Thyroid gland (tissue), 4 donors: Measurements from ENCODE around the gene MUC6. TPM values are rescaled to one million over a fixed set of nuclear protein-coding genes. Genes with fewer than 3 reads are reported as not detected.

Experiments used
- DNase-seq, 2 donors: peaks; one replicate each; pipeline ENCODE4 v3.0.0-alpha.2; 2019
- H3K27ac ChIP-seq, 3 donors: fragments of 200-600 bp; sonication (generic); 1 replicate in 2 of 3; 2 replicates in 1 of 3; pipeline ENCODE4 v1.5.1; 2016 to 2019; ENCODE audit warnings: mild to moderate bottlenecking in 1 of 3, moderate library complexity in 1 of 3
- H3K27me3 ChIP-seq: fragments of 200-600 bp; sonication (generic); one replicate; pipeline ENCODE4 v1.5.1; 2019
- H3K36me3 ChIP-seq, 2 donors: fragments of 200-600 bp; sonication (generic); one replicate each; pipeline ENCODE4 v1.5.1; 2016 to 2019
- H3K4me1 ChIP-seq, 2 donors: fragments of 200-600 bp; sonication (generic); one replicate each; pipeline ENCODE4 v1.5.1; 2017 to 2019
- H3K4me3 ChIP-seq, 3 donors: fragments of 200-600 bp; sonication (generic); replicated peaks in 1 of 3; 1 replicate in 2 of 3; 2 replicates in 1 of 3; pipeline ENCODE4 v1.5.1; 2016; ENCODE audit warnings: mild to moderate bottlenecking in 1 of 3
- H3K9me3 ChIP-seq: fragments of 200-600 bp; sonication (generic); one replicate; pipeline ENCODE4 v1.5.1; 2017
- POLR2A ChIP-seq, 2 donors: fragments of 450-650 bp; IDR thresholded peaks; one replicate each; pipeline ENCODE4 v1.6.1; 2017; ENCODE audit warnings: antibody characterized with exemption in 2 of 2, mild to moderate bottlenecking in 2 of 2, moderate library complexity in 1 of 2
- WGBS, 2 donors: methylation state at CpG; one replicate each; pipeline ENCODE4 v1.1.5; 2017; 5-methylcytosine and 5-hydroxymethylcytosine counted together
- intact Hi-C: fragments of 100-400 bp; cut with DNase I; formaldehyde crosslinking; loops from one replicate; pipeline ENCODE4 v1.15.1; 2023
- total RNA-seq, 4 donors: library from RNA; depleted of rRNA; stranded (reverse); fragments of >200 nt; gene quantifications; one replicate each; pipeline ENCODE4 v1.2.3, GENCODE V29; 2016
- TF ChIP-seq, protein P1 (sequence below), 6 experiments: fragments of 200-600 bp in 3 of 6; fragments of 450-650 bp in 3 of 6; sonication (generic) in 3 of 6; IDR thresholded peaks; one replicate each; pipeline ENCODE4 v1.5.1; 2016 to 2019; ENCODE audit warnings: antibody characterized with exemption in 6 of 6, mild to moderate bottlenecking in 2 of 6, inconsistent platforms in 1 of 6, moderate library complexity in 1 of 6

The MUC6 gene
- total RNA-seq, 4 donors from 2014 or later = not detected

DNA sequence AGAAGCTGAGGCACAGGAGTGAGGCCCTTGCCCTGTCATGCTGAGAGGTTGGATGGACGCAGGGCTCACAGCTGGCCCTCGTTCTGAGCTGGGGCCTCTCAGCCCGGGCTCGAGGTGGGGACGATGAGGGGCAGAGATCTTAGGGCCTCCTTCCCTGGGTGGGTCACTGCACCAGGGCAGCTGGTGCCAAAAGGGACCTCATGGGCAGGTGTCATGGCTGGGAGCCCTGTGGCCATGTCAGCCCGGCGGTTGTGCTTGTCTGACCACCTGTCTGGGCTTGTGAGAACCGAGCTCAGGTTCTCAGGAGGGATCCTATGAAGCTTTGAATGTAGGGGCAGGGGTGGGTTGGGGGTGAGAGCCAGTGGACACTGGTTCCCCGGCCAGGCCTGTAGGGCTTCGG lies 1.8 kb upstream of the MUC6 start:
- peaks cover 0 to 5% of the 10 kb centered on the region in 2 donors for H3K4me1 ChIP-seq
- DNase-seq = no peak
- H3K4me3 ChIP-seq = no peak overlapping the region
- H3K27ac ChIP-seq = no peak overlapping the region
- no peaks in the 10 kb centered on the region for H3K9me3 ChIP-seq
- TF ChIP-seq POLR2A (IDR thresholded peaks at IDR 0.05) = no peak
- TF ChIP-seq, protein P1, sequence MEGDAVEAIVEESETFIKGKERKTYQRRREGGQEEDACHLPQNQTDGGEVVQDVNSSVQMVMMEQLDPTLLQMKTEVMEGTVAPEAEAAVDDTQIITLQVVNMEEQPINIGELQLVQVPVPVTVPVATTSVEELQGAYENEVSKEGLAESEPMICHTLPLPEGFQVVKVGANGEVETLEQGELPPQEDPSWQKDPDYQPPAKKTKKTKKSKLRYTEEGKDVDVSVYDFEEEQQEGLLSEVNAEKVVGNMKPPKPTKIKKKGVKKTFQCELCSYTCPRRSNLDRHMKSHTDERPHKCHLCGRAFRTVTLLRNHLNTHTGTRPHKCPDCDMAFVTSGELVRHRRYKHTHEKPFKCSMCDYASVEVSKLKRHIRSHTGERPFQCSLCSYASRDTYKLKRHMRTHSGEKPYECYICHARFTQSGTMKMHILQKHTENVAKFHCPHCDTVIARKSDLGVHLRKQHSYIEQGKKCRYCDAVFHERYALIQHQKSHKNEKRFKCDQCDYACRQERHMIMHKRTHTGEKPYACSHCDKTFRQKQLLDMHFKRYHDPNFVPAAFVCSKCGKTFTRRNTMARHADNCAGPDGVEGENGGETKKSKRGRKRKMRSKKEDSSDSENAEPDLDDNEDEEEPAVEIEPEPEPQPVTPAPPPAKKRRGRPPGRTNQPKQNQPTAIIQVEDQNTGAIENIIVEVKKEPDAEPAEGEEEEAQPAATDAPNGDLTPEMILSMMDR (IDR thresholded peaks at IDR 0.05) = no peak
- intact Hi-C loops = no loop called here
- H3K27me3 ChIP-seq = no peaks in the 10 kb centered on the region
- no peaks in the 10 kb centered on the region for H3K36me3 ChIP-seq
- WGBS, 2 donors = 70 to 100% methylated on average over 1 to 5 of the region's 10 CpGs

DNA sequence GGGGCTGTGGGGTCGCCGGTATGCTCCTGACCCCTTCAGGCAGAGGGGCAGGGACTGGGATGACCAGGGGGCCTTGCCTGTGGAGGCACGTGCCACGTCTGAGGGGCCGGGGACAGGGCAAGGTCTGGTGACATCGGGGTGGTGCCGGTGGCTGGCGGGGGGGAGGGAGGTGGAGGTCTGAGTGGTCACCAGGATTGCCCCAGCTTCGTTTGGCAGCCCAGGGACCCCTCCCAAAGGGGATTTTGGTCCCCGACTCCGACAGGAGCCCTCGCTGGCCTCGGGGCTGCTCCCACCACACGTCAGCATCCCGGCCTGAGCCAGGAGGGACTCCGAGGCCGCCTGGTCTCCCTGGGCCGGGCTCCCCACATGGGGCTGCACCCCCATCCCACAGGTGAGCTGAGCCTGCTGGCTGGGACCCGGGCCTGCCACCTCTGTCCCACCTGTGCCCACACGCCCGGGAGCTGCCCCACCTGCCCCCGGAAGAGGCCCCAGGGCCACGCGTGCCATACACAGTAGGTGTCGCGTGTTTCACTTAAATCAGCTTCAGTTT lies 1.1 kb upstream of the MUC6 start:
- Histone ChIP-seq H3K9me3 (no peaks in the 10 kb centered on the region), H3K4me1 (no peaks in the 10 kb centered on the region), H3K27me3 (no peaks in the 10 kb centered on the region), H3K4me3 (no peak overlapping the region), H3K36me3 (no peaks in the 10 kb centered on the region), H3K27ac (no peak overlapping the region)
- 85 to 88% methylated on average over 11 to 18 of the region's 26 CpGs for WGBS, 2 donors
- intact Hi-C loops = no loop called here
- no peak for TF ChIP-seq POLR2A (IDR thresholded peaks at IDR 0.05)
- TF ChIP-seq, protein P1 (IDR thresholded peaks at IDR 0.05) = no peak
- DNase-seq = no peak

DNA sequence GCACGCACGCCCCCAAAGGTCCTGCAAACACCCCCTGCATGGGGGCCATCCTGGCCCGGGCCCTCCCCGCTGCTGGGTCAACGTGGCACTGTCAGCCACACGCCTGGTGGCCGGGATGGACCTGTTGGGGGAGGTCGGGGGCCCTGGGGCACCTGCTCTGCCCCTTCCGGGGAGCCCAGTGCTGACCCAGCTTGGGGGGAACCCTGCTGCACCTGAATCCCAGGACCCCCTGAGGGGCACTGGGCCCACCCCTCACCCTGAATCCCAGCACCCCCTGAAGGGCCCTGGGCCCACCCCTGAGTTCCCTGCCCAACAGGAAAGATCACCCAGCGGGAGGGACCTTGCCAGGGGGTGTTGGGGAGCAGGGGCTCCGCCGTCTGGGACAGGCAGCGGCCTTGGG lies 413 bp upstream of the MUC6 start:
- intact Hi-C loops = no loop called here
- WGBS, 2 donors = 74% methylated on average over 13 of the region's 13 CpGs; no CpG with 5 or more reads in 1 of the 2 donors
- no peak overlapping the region for H3K4me3 ChIP-seq
- TF ChIP-seq, protein P1 (IDR thresholded peaks at IDR 0.05) = no peak
- TF ChIP-seq POLR2A (IDR thresholded peaks at IDR 0.05) = no peak
- no peaks in the 10 kb centered on the region for H3K27me3 ChIP-seq
- no peak for DNase-seq
- no peak overlapping the region for H3K27ac ChIP-seq
- no peaks in the 10 kb centered on the region for H3K36me3 ChIP-seq
- no peaks in the 10 kb centered on the region for H3K9me3 ChIP-seq
- no peaks in the 10 kb centered on the region for H3K4me1 ChIP-seq

DNA sequence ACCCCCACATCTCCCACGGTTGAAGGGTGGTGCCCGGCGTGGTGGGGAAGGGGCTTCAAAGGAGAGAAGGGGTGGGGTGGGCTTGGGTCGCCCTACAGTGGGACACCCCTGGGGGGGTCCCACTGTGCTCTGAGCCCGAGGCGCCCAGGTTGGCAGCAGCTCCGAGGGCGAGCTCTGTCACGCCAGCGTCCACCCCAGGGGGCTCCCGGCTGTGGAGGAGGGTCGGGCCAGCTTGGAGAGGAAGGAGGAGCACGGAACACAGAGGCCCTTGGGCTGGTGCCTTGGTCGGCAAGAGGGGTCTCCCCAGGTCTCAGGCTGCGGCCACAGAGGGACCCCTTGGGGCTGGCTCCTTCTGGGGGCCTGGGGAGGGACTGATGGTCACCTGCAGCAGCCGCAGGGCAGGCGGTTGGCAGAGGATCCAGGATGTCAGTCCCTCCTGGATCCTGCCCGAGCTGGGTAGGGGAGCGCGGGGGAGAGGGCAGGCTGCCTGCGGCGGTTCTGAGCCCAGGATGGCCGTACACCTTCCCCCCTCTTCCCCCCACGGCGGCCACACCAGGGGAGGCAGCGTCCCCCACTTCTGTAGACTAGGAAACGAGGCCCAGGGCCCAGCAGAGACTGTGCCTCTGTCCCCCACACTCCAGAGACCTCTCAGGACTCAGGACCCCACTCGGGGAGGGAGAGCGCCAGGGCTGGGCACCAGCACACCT lies 788 bp downstream of the MUC6 start:
- TF ChIP-seq, protein P1 (IDR thresholded peaks at IDR 0.05) = no peak
- no peak for TF ChIP-seq POLR2A (IDR thresholded peaks at IDR 0.05)
- no peak overlapping the region for H3K4me3 ChIP-seq

More for the DNA sequence above, 788 bp downstream of the MUC6 start:
- no peak for DNase-seq
- Histone ChIP-seq H3K27ac (no peak overlapping the region), H3K36me3 (no peaks in the 10 kb centered on the region), H3K27me3 (no peaks in the 10 kb centered on the region), H3K4me1 (no peaks in the 10 kb centered on the region), H3K9me3 (no peaks in the 10 kb centered on the region)
- intact Hi-C loops = no loop called here
- WGBS, 2 donors = 85% methylated on average over 13 to 21 of the region's 29 CpGs
